ENCODE results near the gene DPH7. TPM values are rescaled to one million over a fixed set of nuclear protein-coding genes. Genes with fewer than 3 reads are reported as not detected.
A peak's percentile ranks its signal among the peaks of the same experiment; 100 is the strongest.

The DPH7 gene
- polyA plus RNA-seq, 1 donor from 2014 or later = 145 TPM

DNA sequence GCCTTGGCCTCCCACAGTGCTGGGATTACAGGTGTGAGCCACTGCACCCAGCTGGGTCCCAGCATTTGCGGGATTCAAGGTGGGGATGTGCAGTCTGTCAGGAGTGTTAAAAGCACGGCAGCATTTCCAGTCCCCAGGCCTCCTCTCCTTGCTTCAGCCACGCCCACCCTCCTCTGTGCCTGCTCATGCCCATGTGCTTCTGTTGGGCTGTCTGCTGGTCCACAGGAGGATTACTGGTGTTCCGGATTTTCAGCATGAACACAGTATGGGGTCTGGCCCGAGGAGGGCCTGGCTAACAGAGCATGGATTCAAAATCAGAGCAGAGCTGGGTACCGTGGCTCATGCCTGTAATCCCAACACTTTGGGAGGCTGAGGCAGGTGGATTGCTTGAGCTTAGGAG, 32.2 kb upstream of the DPH7 start:
- Histone ChIP-seq H3K27ac (ENCODE audit: low read length) (no peak overlapping the region), H3K79me2 (replicated peaks; ENCODE audit: insufficient read depth, low read length) (no peaks in the 10 kb centered on the region), H3K9ac (ENCODE audit: low read length) (no peak overlapping the region), H3K27me3 (ENCODE audit: insufficient read depth, low read depth, low read length) (no peaks in the 10 kb centered on the region), H2AFZ (ENCODE audit: low read depth, low read length) (no peak overlapping the region), H3K4me3 (ENCODE audit: low read length) (no peak overlapping the region), H3K9me3 (ENCODE audit: low read length) (no peaks in the 10 kb centered on the region), H3K4me2 (ENCODE audit: low read length) (no peak overlapping the region), H3F3A (ENCODE audit: insufficient read depth, low read length, poor library complexity, severe bottlenecking) (no peaks in the 10 kb centered on the region), H3K9me2 (ENCODE audit: insufficient read depth, low read length) (no peaks in the 10 kb centered on the region), H3K36me3 (ENCODE audit: insufficient read depth, low read length) (no peaks in the 10 kb centered on the region), H4K20me1 (ENCODE audit: insufficient read depth) (no peaks in the 10 kb centered on the region)
- no peak for TF ChIP-seq TAF1 (IDR thresholded peaks at IDR 0.05; ENCODE audit: low read depth)
- TF ChIP-seq POLR2AphosphoS5 (IDR thresholded peaks at IDR 0.05) = no peak
- TF ChIP-seq EP300 (conservative IDR thresholded peaks at IDR 0.05; ENCODE audit: poor library complexity, severe bottlenecking) = no peak
- TF ChIP-seq, protein P1, sequence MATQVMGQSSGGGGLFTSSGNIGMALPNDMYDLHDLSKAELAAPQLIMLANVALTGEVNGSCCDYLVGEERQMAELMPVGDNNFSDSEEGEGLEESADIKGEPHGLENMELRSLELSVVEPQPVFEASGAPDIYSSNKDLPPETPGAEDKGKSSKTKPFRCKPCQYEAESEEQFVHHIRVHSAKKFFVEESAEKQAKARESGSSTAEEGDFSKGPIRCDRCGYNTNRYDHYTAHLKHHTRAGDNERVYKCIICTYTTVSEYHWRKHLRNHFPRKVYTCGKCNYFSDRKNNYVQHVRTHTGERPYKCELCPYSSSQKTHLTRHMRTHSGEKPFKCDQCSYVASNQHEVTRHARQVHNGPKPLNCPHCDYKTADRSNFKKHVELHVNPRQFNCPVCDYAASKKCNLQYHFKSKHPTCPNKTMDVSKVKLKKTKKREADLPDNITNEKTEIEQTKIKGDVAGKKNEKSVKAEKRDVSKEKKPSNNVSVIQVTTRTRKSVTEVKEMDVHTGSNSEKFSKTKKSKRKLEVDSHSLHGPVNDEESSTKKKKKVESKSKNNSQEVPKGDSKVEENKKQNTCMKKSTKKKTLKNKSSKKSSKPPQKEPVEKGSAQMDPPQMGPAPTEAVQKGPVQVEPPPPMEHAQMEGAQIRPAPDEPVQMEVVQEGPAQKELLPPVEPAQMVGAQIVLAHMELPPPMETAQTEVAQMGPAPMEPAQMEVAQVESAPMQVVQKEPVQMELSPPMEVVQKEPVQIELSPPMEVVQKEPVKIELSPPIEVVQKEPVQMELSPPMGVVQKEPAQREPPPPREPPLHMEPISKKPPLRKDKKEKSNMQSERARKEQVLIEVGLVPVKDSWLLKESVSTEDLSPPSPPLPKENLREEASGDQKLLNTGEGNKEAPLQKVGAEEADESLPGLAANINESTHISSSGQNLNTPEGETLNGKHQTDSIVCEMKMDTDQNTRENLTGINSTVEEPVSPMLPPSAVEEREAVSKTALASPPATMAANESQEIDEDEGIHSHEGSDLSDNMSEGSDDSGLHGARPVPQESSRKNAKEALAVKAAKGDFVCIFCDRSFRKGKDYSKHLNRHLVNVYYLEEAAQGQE (IDR thresholded peaks at IDR 0.05; ENCODE audit: borderline replicate concordance) = no peak
- TF ChIP-seq RAD21 (conservative IDR thresholded peaks at IDR 0.05) = no peak
- TF ChIP-seq MXI1 (conservative IDR thresholded peaks at IDR 0.05; ENCODE audit: poor library complexity, severe bottlenecking) = no peak
- no peak for TF ChIP-seq SMC3 (conservative IDR thresholded peaks at IDR 0.05; ENCODE audit: poor library complexity)

- TF ChIP-seq, protein P2, sequence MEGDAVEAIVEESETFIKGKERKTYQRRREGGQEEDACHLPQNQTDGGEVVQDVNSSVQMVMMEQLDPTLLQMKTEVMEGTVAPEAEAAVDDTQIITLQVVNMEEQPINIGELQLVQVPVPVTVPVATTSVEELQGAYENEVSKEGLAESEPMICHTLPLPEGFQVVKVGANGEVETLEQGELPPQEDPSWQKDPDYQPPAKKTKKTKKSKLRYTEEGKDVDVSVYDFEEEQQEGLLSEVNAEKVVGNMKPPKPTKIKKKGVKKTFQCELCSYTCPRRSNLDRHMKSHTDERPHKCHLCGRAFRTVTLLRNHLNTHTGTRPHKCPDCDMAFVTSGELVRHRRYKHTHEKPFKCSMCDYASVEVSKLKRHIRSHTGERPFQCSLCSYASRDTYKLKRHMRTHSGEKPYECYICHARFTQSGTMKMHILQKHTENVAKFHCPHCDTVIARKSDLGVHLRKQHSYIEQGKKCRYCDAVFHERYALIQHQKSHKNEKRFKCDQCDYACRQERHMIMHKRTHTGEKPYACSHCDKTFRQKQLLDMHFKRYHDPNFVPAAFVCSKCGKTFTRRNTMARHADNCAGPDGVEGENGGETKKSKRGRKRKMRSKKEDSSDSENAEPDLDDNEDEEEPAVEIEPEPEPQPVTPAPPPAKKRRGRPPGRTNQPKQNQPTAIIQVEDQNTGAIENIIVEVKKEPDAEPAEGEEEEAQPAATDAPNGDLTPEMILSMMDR (IDR thresholded peaks at IDR 0.05; ENCODE audit: poor library complexity, severe bottlenecking) = no peak
- TF ChIP-seq TAF1 (IDR thresholded peaks at IDR 0.05; ENCODE audit: low read depth) = no peak
- TF ChIP-seq SMC3 (conservative IDR thresholded peaks at IDR 0.05; ENCODE audit: poor library complexity) = no peak
- TF ChIP-seq, protein P1 (IDR thresholded peaks at IDR 0.05; ENCODE audit: borderline replicate concordance) = no peak
- TF ChIP-seq MXI1 (conservative IDR thresholded peaks at IDR 0.05; ENCODE audit: poor library complexity, severe bottlenecking) = no peak
- TF ChIP-seq RAD21 (conservative IDR thresholded peaks at IDR 0.05) = no peak
- TF ChIP-seq POLR2AphosphoS5 (IDR thresholded peaks at IDR 0.05) = no peak
- TF ChIP-seq EP300 (conservative IDR thresholded peaks at IDR 0.05; ENCODE audit: poor library complexity, severe bottlenecking) = no peak
- no peak for TF ChIP-seq EZH2 (IDR thresholded peaks at IDR 0.05; ENCODE audit: borderline replicate concordance, insufficient read depth, low read length, poor library complexity, severe bottlenecking)
- Histone ChIP-seq H2AFZ (ENCODE audit: low read depth, low read length) (no peak overlapping the region), H3K4me2 (ENCODE audit: low read length) (peak overlapping the region; percentile 94), H3K79me2 (replicated peaks; ENCODE audit: insufficient read depth, low read length) (no peaks in the 10 kb centered on the region), H3F3A (ENCODE audit: insufficient read depth, low read length, poor library complexity, severe bottlenecking) (peaks cover 5% of the 10 kb centered on the region), H3K9me3 (ENCODE audit: low read length) (no peaks in the 10 kb centered on the region), H3K9me2 (ENCODE audit: insufficient read depth, low read length) (no peaks in the 10 kb centered on the region), H3K9ac (ENCODE audit: low read length) (peak overlapping the region; percentile 69), H3K27ac (ENCODE audit: low read length) (no peak overlapping the region), H4K20me1 (ENCODE audit: insufficient read depth) (no peaks in the 10 kb centered on the region), H3K4me3 (ENCODE audit: low read length) (peak overlapping the region; percentile 87), H3K36me3 (ENCODE audit: insufficient read depth, low read length) (no peaks in the 10 kb centered on the region), H3K27me3 (ENCODE audit: insufficient read depth, low read depth, low read length) (no peaks in the 10 kb centered on the region)
These were observed 28.6 kb upstream of the DPH7 start for GRCh38 chr9:137607141-137607857.

Data from neural cell (in vitro differentiated cells).